ENCODE data around the gene CEP55.
A peak's percentile ranks its signal among the peaks of the same experiment; 100 is the strongest.
"Not testable (repeated sequence)": the region's sequence is repeated elsewhere in the genome, so short reads cannot be mapped to it uniquely, and the experiment has no call there.

The CEP55 gene

DNA sequence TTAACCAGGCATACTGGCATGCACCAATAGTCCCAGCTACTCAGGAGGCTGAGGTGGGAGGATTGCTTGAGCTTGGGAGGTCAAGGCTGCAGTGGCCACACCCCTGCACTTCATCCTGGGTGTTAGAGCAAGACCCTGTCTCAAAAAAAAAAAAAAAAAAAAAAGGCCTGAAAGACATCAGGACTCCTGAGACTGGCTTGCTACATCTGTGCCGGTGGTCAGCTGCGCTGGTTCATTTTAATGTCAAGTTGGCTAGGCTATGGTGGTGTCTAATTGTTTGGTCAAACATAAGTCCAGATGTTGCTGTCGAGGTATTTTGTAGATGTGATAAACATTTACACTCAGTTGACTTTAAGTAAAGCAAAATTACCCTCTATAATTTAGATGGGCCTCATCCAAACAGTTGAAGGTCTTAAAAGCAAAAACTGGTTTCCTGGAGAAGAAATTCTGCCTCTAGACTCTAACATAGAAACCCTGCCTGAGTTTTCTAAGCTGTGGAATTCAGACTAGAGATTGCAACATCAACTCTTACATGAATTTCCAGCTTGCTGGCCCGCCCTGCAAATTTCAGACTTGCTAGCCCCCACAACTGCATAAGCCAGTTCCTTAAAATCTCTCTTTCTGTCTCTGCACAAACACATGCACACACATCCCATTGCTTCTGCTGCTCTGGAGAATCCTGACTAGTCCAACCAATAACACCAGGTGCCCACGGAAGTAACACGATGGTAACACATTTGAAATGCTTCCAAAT is 32.5 kb upstream of the CEP55 start:
- Mint-ChIP-seq H3K36me3 (ENCODE audit: low read depth) (peaks cover 16% of the 10 kb centered on the region), H3K4me1 (ENCODE audit: low read depth) (peaks cover 39% of the 10 kb centered on the region), H3K27ac (peak overlapping the region; percentile 29), H3K4me3 (no peak overlapping the region), H3K27me3 (no peaks in the 10 kb centered on the region), H3K9me3 (no peaks in the 10 kb centered on the region)

GRCh38 chr10:93464776-93465388 is 31.5 kb upstream of the CEP55 start:
- H3K4me3 Mint-ChIP-seq = no peak overlapping the region
- no peak overlapping the region for H3K27ac Mint-ChIP-seq
- H3K4me1 Mint-ChIP-seq (ENCODE audit: low read depth) = peaks cover 35% of the 10 kb centered on the region
- peaks cover 19% of the 10 kb centered on the region for H3K36me3 Mint-ChIP-seq (ENCODE audit: low read depth)
- no peaks in the 10 kb centered on the region for H3K9me3 Mint-ChIP-seq
- H3K27me3 Mint-ChIP-seq = no peaks in the 10 kb centered on the region

DNA sequence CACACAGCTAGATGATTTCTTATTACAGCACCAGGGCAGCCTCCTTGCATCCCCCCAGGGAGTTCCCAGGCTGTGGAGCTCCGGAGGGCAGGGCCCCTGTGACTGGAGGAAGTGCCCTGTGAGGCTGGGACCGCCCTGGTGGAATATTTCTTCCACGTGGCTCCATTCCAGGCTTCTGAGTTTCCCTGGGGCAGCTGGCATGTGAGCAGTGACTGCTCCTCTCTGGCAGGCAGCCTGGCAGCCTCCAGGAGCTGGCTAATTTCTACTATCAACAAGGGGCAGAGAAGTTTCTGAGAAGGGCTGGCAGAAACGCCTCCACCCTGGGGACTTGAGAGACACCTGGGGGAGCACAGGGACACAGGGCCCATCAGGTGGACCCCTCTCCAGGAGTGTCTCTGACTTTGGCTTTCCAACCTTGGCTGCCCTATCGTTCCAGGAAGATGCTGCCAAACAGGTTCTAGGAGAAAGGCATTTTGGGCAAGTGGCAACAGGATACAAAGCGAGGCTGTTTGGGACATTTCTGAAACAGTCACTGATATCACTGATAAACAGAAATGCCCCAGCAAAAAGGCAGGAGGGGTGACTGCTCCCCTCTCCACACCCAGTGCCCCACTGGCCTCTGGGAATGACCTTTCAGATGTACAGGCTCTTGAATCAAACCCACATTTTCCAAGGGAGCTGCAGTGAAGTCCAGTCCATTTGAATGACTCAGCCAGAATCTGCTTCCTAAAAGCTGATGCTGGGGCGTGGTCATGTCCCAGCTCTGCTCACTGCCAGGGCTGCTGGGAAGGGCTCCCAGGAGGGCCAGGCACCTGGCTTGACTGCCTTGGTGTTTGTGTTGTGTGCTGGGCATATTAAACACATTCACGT is 30.4 kb upstream of the CEP55 start:
- Mint-ChIP-seq H3K27ac (no peak overlapping the region), H3K4me1 (ENCODE audit: low read depth) (peaks cover 34% of the 10 kb centered on the region), H3K36me3 (ENCODE audit: low read depth) (peaks cover 13% of the 10 kb centered on the region), H3K27me3 (no peaks in the 10 kb centered on the region), H3K4me3 (no peak overlapping the region), H3K9me3 (no peaks in the 10 kb centered on the region)

DNA sequence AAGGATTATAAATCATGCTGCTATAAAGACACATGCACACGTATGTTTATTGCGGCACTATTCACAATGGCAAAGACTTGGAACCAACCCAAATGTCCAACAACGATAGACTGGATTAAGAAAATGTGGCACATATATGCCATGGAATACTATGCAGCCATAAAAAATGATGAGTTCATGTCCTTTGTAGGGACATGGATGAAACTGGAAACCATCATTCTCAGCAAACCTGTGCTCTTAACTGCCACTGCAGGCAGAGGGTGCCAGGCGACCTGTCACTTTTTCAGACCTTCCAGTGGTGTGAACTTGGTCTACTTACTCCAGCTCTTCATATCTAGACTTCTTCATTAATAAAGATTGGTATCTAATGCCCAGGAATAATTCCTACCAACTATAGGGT is 28.8 kb upstream of the CEP55 start:
- not testable (repeated sequence) for H3K27me3 Mint-ChIP-seq, H3K27ac Mint-ChIP-seq, H3K9me3 Mint-ChIP-seq, H3K4me3 Mint-ChIP-seq
- H3K36me3 Mint-ChIP-seq (ENCODE audit: low read depth) = peaks cover 12% of the 10 kb centered on the region
- peaks cover 28% of the 10 kb centered on the region for H3K4me1 Mint-ChIP-seq (ENCODE audit: low read depth)

DNA sequence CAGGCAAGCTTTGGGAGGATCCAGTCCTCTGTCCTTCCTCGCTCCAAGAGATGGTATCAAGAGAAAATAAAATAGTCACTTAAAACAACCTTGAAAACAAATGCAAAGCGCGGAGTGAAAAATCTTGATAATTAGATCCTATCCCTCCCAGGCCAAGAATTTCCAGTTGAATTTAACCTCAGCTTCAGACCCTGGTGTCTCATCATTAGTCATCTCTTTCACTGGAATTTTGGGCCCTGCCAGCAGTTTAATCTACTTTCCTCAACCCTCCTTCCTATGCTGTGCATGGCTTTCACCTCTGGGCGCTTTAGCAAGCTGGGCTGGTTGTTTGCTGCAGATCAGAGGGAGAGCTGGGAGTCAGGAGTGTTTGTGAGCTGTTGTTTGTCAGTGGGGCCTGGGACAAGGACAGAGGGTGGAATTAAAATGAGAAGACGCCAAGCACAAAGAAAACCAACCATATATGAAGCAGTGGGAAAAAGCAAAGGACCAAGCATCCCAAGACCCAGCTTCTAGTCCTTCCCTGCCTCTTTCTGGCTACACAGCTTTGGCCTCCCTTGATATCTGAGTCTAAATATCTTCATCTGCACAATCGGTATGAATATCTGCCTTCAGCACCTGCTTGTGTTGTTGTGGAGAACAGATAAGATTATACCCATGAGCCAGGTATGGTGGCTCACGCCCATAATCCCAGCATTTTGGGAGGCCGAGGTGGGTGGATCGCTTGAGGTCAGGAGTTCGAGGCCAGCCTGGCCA is 27.8 kb upstream of the CEP55 start:
- Mint-ChIP-seq H3K4me3 (no peak overlapping the region), H3K27ac (no peak overlapping the region)

DNA sequence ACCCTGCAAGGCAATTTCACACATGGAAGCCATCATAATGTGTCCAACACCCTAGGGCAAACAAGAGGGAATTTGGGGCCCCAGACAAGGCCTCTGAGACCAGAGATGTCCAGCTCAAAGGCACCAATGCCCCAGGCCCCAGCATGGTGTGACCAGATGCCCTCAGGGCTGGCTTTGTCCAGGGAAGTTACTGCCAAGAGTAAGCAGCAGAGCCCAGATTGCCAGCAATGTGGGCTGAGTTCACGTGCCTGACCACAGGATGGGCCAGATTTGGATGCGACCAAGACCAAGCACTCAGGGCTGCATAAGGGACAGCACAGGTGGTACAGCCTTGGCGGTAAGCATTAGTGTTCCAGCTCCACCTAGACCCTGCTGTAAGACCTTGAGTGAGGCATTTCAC is 27.0 kb upstream of the CEP55 start:
- H3K27ac Mint-ChIP-seq = no peak overlapping the region

More for the DNA sequence above, 27.8 kb upstream of the CEP55 start:
- Mint-ChIP-seq H3K36me3 (ENCODE audit: low read depth) (peaks cover 12% of the 10 kb centered on the region), H3K27me3 (no peaks in the 10 kb centered on the region), H3K9me3 (no peaks in the 10 kb centered on the region), H3K4me1 (ENCODE audit: low read depth) (peaks cover 23% of the 10 kb centered on the region)

DNA sequence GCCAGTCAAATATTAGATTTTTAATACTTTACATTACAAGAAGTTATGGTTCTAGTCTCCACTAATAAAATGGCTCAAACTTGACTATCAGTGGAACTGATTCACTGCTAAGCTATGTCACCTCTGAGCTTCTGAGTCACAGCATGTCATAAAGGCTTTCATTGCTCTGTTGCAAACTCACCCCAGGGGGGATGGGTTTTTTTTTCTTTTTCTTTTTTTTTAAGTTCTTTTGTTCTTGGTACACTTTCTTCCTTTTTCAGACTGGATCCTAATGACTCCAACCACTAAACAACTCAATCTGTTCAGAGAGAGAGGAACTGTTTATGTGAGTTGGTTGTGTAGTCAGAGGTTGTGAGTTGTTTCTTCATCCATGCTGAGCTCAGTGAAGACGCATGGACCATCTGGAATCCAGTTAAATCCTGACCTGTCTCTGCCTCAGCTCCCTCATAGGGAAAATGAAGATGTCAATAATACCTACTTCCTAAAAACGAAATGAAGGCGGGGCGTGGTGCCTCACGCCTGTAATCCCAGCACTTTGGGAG is 25.2 kb upstream of the CEP55 start:
- H3K4me3 Mint-ChIP-seq = no peak overlapping the region
- H3K4me1 Mint-ChIP-seq (ENCODE audit: low read depth) = peaks cover 16% of the 10 kb centered on the region
- H3K9me3 Mint-ChIP-seq = no peaks in the 10 kb centered on the region
- no peaks in the 10 kb centered on the region for H3K27me3 Mint-ChIP-seq
- peaks cover 12% of the 10 kb centered on the region for H3K36me3 Mint-ChIP-seq (ENCODE audit: low read depth)
- no peak overlapping the region for H3K27ac Mint-ChIP-seq

More for the DNA sequence above, 27.0 kb upstream of the CEP55 start:
- peaks cover 16% of the 10 kb centered on the region for H3K4me1 Mint-ChIP-seq (ENCODE audit: low read depth)
- peaks cover 12% of the 10 kb centered on the region for H3K36me3 Mint-ChIP-seq (ENCODE audit: low read depth)
- no peaks in the 10 kb centered on the region for H3K27me3 Mint-ChIP-seq
- H3K9me3 Mint-ChIP-seq = no peaks in the 10 kb centered on the region
- H3K4me3 Mint-ChIP-seq = no peak overlapping the region

DNA sequence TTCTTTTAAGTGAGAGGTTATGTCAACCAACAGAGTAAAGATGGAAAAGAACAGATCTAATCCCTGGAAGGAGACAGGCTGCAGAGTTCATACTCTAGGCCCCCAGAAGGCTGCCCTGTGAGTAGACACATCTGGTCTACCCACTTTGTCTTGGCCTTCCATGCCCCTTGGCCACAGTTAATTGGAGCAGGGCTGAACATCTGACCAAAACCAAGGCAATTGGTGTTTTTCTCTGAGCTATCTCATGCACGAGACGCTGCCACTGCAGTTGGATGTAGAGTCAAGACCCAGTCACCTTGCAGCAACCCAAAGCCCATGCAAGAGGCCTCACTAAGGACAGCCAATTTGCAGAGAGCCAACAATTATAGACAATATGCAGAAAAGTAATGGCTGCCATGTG is 23.3 kb upstream of the CEP55 start:
- Mint-ChIP-seq H3K4me3 (no peak overlapping the region), H3K4me1 (ENCODE audit: low read depth) (peaks cover 14% of the 10 kb centered on the region), H3K36me3 (ENCODE audit: low read depth) (peaks cover 17% of the 10 kb centered on the region), H3K27ac (no peak overlapping the region), H3K27me3 (peaks cover 5% of the 10 kb centered on the region), H3K9me3 (no peaks in the 10 kb centered on the region)

GRCh38 chr10:93473804-93474472 is 22.5 kb upstream of the CEP55 start:
- peaks cover 5% of the 10 kb centered on the region for H3K27me3 Mint-ChIP-seq
- H3K36me3 Mint-ChIP-seq (ENCODE audit: low read depth) = peaks cover 10% of the 10 kb centered on the region
- no peak overlapping the region for H3K27ac Mint-ChIP-seq
- no peak overlapping the region for H3K4me3 Mint-ChIP-seq
- H3K4me1 Mint-ChIP-seq (ENCODE audit: low read depth) = peaks cover 6% of the 10 kb centered on the region
- H3K9me3 Mint-ChIP-seq = no peaks in the 10 kb centered on the region

GRCh38 chr10:93475227-93475626 is 21.2 kb upstream of the CEP55 start:
- H3K27me3 Mint-ChIP-seq = peaks cover 8% of the 10 kb centered on the region
- no peaks in the 10 kb centered on the region for H3K9me3 Mint-ChIP-seq
- no peak overlapping the region for H3K27ac Mint-ChIP-seq
- peaks cover 9% of the 10 kb centered on the region for H3K4me1 Mint-ChIP-seq (ENCODE audit: low read depth)
- H3K36me3 Mint-ChIP-seq (ENCODE audit: low read depth) = peaks cover 5% of the 10 kb centered on the region
- H3K4me3 Mint-ChIP-seq = no peak overlapping the region

DNA sequence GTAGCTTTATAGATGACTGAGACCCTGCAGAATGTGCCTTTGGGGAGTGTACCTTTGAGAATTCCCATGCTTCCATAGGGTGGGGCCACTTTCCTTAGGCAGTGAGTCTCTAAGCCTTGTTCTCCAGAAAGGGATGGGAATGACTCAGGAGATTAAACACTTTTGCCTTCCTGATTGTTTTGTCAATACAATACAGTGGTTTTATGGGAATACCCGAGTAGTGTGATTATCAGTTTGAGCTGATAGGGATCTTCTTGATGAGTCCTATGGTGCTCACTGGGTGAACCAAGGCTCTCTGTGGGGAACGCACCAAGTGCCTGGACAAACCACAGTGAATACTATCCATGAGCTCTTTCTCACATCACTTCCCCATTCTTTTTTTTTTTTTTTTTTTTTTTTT is 20.5 kb upstream of the CEP55 start:
- H3K4me1 Mint-ChIP-seq (ENCODE audit: low read depth) = peaks cover 14% of the 10 kb centered on the region
- H3K27me3 Mint-ChIP-seq = peaks cover 8% of the 10 kb centered on the region
- H3K9me3 Mint-ChIP-seq = no peaks in the 10 kb centered on the region
- peaks cover 5% of the 10 kb centered on the region for H3K36me3 Mint-ChIP-seq (ENCODE audit: low read depth)
- H3K27ac Mint-ChIP-seq = no peak overlapping the region
- H3K4me3 Mint-ChIP-seq = no peak overlapping the region

DNA sequence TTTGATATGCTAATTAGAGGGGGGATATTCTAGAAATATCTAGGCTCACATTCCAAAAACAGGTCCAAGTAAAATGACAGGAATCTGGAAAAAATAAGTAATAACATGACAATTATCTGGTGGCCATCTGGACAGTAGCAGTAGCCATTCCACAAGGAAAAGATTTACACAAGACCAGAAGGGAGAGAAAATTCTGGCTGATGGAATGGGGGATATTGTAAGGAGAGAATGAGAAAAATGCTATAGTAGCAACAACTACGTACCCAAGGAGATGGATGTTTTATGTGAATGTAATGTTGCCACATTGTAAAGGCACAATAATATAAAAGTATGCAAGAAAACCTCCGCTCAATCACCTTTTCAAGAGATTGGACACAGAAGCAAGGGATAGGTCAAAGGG is 19.7 kb upstream of the CEP55 start:
- H3K27me3 Mint-ChIP-seq = peaks cover 8% of the 10 kb centered on the region

GRCh38 chr10:93478873-93479272 is 17.5 kb upstream of the CEP55 start:
- Mint-ChIP-seq H3K9me3 (no peaks in the 10 kb centered on the region), H3K4me3 (peak overlapping the region; percentile 15), H3K36me3 (ENCODE audit: low read depth) (peaks cover 5% of the 10 kb centered on the region), H3K27ac (no peak overlapping the region), H3K27me3 (peaks cover 16% of the 10 kb centered on the region), H3K4me1 (ENCODE audit: low read depth) (peaks cover 27% of the 10 kb centered on the region)

More for the DNA sequence above, 19.7 kb upstream of the CEP55 start:
- no peak overlapping the region for H3K4me3 Mint-ChIP-seq
- H3K4me1 Mint-ChIP-seq (ENCODE audit: low read depth) = peaks cover 18% of the 10 kb centered on the region
- H3K36me3 Mint-ChIP-seq (ENCODE audit: low read depth) = peaks cover 5% of the 10 kb centered on the region
- no peaks in the 10 kb centered on the region for H3K9me3 Mint-ChIP-seq
- no peak overlapping the region for H3K27ac Mint-ChIP-seq

- H3K27me3 Mint-ChIP-seq = peaks cover 30% of the 10 kb centered on the region
- H3K4me3 Mint-ChIP-seq = peak overlapping the region; percentile 98
- H3K4me1 Mint-ChIP-seq (ENCODE audit: low read depth) = peaks cover 27% of the 10 kb centered on the region
- H3K9me3 Mint-ChIP-seq = no peaks in the 10 kb centered on the region
- H3K36me3 Mint-ChIP-seq (ENCODE audit: low read depth) = peaks cover 3% of the 10 kb centered on the region
- peak overlapping the region; percentile 98 for H3K27ac Mint-ChIP-seq
Observed at GRCh38 chr10:93481637-93482144, 14.7 kb upstream of the CEP55 start.
